Uterus (tissue), 2 donors: ENCODE results near the gene ICA1.
"Not testable (repeated sequence)": the region's sequence is repeated elsewhere in the genome, so short reads cannot be mapped to it uniquely, and the experiment has no call there.

ENCODE experiments used
- CTCF ChIP-seq, 4 experiments: fragments of 200-600 bp in 2 of 4; fragments of 450-650 bp in 2 of 4; sonication (generic) in 2 of 4; IDR thresholded peaks; one replicate each; pipeline ENCODE4 v1.5.1; 2016 to 2019; ENCODE audit warnings: antibody characterized with exemption in 4 of 4, mild to moderate bottlenecking in 2 of 4, moderate library complexity in 1 of 4
- POLR2A ChIP-seq, 2 donors: fragments of 450-650 bp; IDR thresholded peaks; one replicate each; pipeline ENCODE4 v1.6.1; 2016; ENCODE audit warnings: antibody characterized with exemption in 2 of 2, mild to moderate bottlenecking in 1 of 2, moderate library complexity in 1 of 2

- not testable (repeated sequence) for TF ChIP-seq CTCF, POLR2A (IDR thresholded peaks at IDR 0.05)
These were observed 198.7 kb downstream of the ICA1 start for GRCh38 chr7:8063300-8063699.
